Neural crest cell (in vitro differentiated cells): ENCODE results near the gene FAM13C. TPM values are rescaled to one million over a fixed set of nuclear protein-coding genes. Genes with fewer than 3 reads are reported as not detected.

Source experiments
- DNase-seq: peaks from one replicate; pipeline ENCODE4 v3.0.0; 2021; ENCODE audit warnings: low read depth, mixed read lengths, low spot score
- H3K27ac Mint-ChIP-seq: one replicate; pipeline ENCODE4 v1.8.0; 2021; ENCODE audit warnings: mild to moderate bottlenecking, mixed read lengths; ENCODE audit not compliant: unreplicated experiment
- H3K27me3 Mint-ChIP-seq: 2 replicates; pipeline ENCODE4 v1.8.0; 2021; ENCODE audit warnings: low read depth, mild to moderate bottlenecking, mixed read lengths
- H3K36me3 Mint-ChIP-seq: 2 replicates; pipeline ENCODE4 v1.8.0; 2021; ENCODE audit warnings: low read depth, mild to moderate bottlenecking, mixed read lengths
- H3K4me1 Mint-ChIP-seq: 2 replicates; pipeline ENCODE4 v1.8.0; 2021; ENCODE audit warnings: mixed read lengths
- H3K4me3 Mint-ChIP-seq: one replicate; pipeline ENCODE4 v1.8.0; 2021; ENCODE audit warnings: mild to moderate bottlenecking, mixed read lengths
- H3K9me3 Mint-ChIP-seq: 2 replicates; pipeline ENCODE4 v1.8.0; 2021; ENCODE audit warnings: mixed read lengths
- total RNA-seq: library from RNA; stranded (reverse); gene quantifications from 2 replicates; pipeline ENCODE4 v1.2.1, GENCODE V29; 2021
- TF ChIP-seq, protein P1 (sequence below): fragments of 200-600 bp; sonication (generic); conservative IDR thresholded peaks from 2 replicates; pipeline ENCODE4 v1.5.0; 2021; ENCODE audit warnings: antibody characterized with exemption, mild to moderate bottlenecking

Gene FAM13C
- total RNA-seq, 1 donor from 2014 or later: 2.9 TPM

DNA sequence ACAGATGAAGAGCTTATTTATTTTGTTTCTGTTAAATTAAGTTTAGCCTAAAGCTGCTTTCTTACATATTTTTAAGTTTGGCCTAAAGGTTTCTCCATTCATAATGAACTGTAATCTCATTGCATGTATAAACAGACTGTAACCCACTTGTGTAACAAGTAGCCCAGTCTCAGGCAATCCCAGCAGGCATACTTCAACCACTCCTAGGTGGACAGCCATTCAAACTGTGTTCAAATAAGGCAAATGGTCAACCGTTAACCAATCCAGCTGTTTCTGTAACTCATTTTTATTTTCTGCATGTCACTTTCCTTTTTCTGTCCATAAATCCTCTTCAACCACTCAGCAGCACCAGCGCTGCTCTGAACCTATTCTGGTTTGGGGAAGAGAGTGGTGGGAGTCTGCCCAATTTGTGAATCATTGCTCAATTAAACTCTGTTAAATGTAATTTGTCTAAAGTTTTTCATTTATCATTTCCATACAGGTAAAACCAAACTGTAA is 150.0 kb downstream of the FAM13C start:
- Mint-ChIP-seq H3K4me1 (no peaks in the 10 kb centered on the region), H3K36me3 (peaks cover 18% of the 10 kb centered on the region), H3K9me3 (peaks cover 6% of the 10 kb centered on the region), H3K4me3 (no peak overlapping the region), H3K27ac (no peak overlapping the region), H3K27me3 (no peaks in the 10 kb centered on the region)
- no peak for DNase-seq
- TF ChIP-seq, protein P1, sequence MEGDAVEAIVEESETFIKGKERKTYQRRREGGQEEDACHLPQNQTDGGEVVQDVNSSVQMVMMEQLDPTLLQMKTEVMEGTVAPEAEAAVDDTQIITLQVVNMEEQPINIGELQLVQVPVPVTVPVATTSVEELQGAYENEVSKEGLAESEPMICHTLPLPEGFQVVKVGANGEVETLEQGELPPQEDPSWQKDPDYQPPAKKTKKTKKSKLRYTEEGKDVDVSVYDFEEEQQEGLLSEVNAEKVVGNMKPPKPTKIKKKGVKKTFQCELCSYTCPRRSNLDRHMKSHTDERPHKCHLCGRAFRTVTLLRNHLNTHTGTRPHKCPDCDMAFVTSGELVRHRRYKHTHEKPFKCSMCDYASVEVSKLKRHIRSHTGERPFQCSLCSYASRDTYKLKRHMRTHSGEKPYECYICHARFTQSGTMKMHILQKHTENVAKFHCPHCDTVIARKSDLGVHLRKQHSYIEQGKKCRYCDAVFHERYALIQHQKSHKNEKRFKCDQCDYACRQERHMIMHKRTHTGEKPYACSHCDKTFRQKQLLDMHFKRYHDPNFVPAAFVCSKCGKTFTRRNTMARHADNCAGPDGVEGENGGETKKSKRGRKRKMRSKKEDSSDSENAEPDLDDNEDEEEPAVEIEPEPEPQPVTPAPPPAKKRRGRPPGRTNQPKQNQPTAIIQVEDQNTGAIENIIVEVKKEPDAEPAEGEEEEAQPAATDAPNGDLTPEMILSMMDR: no peak

GRCh38 chr10:59206204-59206720 is 156.1 kb downstream of the FAM13C start:
- no peaks in the 10 kb centered on the region for H3K27me3 Mint-ChIP-seq

More at GRCh38 chr10:59206204-59206720, 156.1 kb downstream of the FAM13C start:
- H3K27ac Mint-ChIP-seq: no peak overlapping the region
- peaks cover 40% of the 10 kb centered on the region for H3K36me3 Mint-ChIP-seq
- TF ChIP-seq, protein P1: no peak
- peaks cover 13% of the 10 kb centered on the region for H3K9me3 Mint-ChIP-seq
- no peak for DNase-seq
- no peaks in the 10 kb centered on the region for H3K4me1 Mint-ChIP-seq
- H3K4me3 Mint-ChIP-seq: no peak overlapping the region

Other genes starting within 250 kb of the FAM13C start
- gene PHYHIPL, start 185.9 kb downstream of the FAM13C start, total RNA-seq: 17.1 and 17.5 TPM in 2 replicates